IMR-90 (cell line): ENCODE results near the gene TNRC6A. TPM values are rescaled to one million over a fixed set of nuclear protein-coding genes. Genes with fewer than 3 reads are reported as not detected.

ENCODE experiments used
- ATAC-seq: fragments of 200-7000 bp; cut with Tn5 transposase; 2 replicates; pipeline ENCODE4 v1.9.1; 2020; ENCODE audit warnings: low read depth, mild to moderate bottlenecking, moderate library complexity
- BruUV-seq: library from RNA; stranded (reverse); fragments of 400-500 nt; replicated peaks from 2 replicates; lab custom pipeline; 2021; lab: Mats Ljungman, UMichigan
- CTCF ChIA-PET: fragments of 300-600 bp; formaldehyde crosslinking; extraction: SDS; loops from one replicate; lab custom pipeline; 2021; ENCODE audit warnings: antibody characterized with exemption; lab: Yijun Ruan, JAX
- POLR2A ChIA-PET: fragments of 300-600 bp; sonication (Branson Sonifier 250); formaldehyde crosslinking; loops from one replicate; lab custom pipeline; 2022; ENCODE audit warnings: antibody characterized with exemption; ENCODE audit not compliant: unreplicated experiment; lab: Charles Lee
- DNase-seq: peaks from one replicate; pipeline ENCODE4 v3.0.0; 2013
- H2AFZ ChIP-seq: replicated peaks from 2 replicates; pipeline ENCODE3; 2013; ENCODE audit warnings: low read length, mild to moderate bottlenecking; ENCODE audit not compliant: poor library complexity
- H2AK5ac ChIP-seq: 2 replicates; pipeline ENCODE4 v1.6.1; 2013; ENCODE audit warnings: low read depth, low read length, inconsistent platforms
- H2AK9ac ChIP-seq: replicated peaks from 2 replicates; pipeline ENCODE3; 2013; ENCODE audit warnings: mild to moderate bottlenecking, low read depth, low read length, moderate library complexity; ENCODE audit not compliant: poor library complexity
- H2BK120ac ChIP-seq: 2 replicates; pipeline ENCODE4 v1.6.1; 2013; ENCODE audit warnings: low read depth, low read length, inconsistent platforms
- H2BK15ac ChIP-seq: 3 replicates; pipeline ENCODE4 v1.6.1; 2013; ENCODE audit warnings: low read depth, low read length, inconsistent platforms
- H2BK20ac ChIP-seq: 2 replicates; pipeline ENCODE4 v1.6.1; 2013; ENCODE audit warnings: low read depth, mild to moderate bottlenecking, inconsistent platforms, low read length, moderate library complexity
- H2BK5ac ChIP-seq: 2 replicates; pipeline ENCODE4 v1.6.1; 2013; ENCODE audit warnings: mild to moderate bottlenecking, low read depth, low read length, inconsistent platforms; ENCODE audit not compliant: poor library complexity, severe bottlenecking
- H3K14ac ChIP-seq: replicated peaks from 2 replicates; pipeline ENCODE4 v1.6.1; 2013; ENCODE audit warnings: low read depth, low read length, inconsistent platforms
- H3K18ac ChIP-seq: 2 replicates; pipeline ENCODE4 v1.6.1; 2013; ENCODE audit warnings: low read depth, low read length, control low read depth
- H3K23ac ChIP-seq: 2 replicates; pipeline ENCODE4 v1.6.1; 2013; ENCODE audit warnings: low read depth, low read length, inconsistent platforms
- H3K27ac ChIP-seq: 2 replicates; pipeline ENCODE4 v1.5.1; 2013; ENCODE audit warnings: mild to moderate bottlenecking, control low read depth, low read length; ENCODE audit not compliant: insufficient read depth
- H3K27me3 ChIP-seq: 2 replicates; pipeline ENCODE4 v1.6.1; 2013; ENCODE audit warnings: low read length; ENCODE audit not compliant: control insufficient read depth, insufficient read depth
- H3K36me3 ChIP-seq: 2 replicates; pipeline ENCODE4 v1.6.1; 2013; ENCODE audit warnings: low read length, mixed read lengths; ENCODE audit not compliant: control insufficient read depth, insufficient read depth
- H3K4ac ChIP-seq: 2 replicates; pipeline ENCODE4 v1.6.1; 2013; ENCODE audit warnings: low read depth, low read length, inconsistent platforms
- H3K4me1 ChIP-seq: 2 replicates; pipeline ENCODE4 v1.6.1; 2013; ENCODE audit warnings: low read length, mixed read lengths; ENCODE audit not compliant: control insufficient read depth, insufficient read depth
- H3K4me2 ChIP-seq: 2 replicates; pipeline ENCODE4 v1.6.1; 2013; ENCODE audit warnings: low read depth, mild to moderate bottlenecking, control low read depth, low read length, moderate library complexity
- H3K4me3 ChIP-seq: 2 replicates; pipeline ENCODE4 v1.5.1; 2013; ENCODE audit warnings: low read depth, mild to moderate bottlenecking, control low read depth, low read length, moderate library complexity; ENCODE audit not compliant: insufficient read depth
- H3K56ac ChIP-seq: 2 replicates; pipeline ENCODE4 v1.6.1; 2013; ENCODE audit warnings: low read length, inconsistent platforms; ENCODE audit not compliant: insufficient read depth; ENCODE audit errors: extremely low read depth
- H3K79me1 ChIP-seq, 2 experiments: 2 replicates each; pipeline ENCODE4 v1.6.1; 2013; ENCODE audit warnings: low read length in 2 of 2, inconsistent platforms in 1 of 2, low read depth in 1 of 2
- H3K9ac ChIP-seq: 2 replicates; pipeline ENCODE4 v1.6.1; 2013; ENCODE audit warnings: low read depth, low read length, control low read depth
- H3K9me1 ChIP-seq: 2 replicates; pipeline ENCODE4 v1.6.1; 2013; ENCODE audit warnings: low read length, inconsistent platforms; ENCODE audit not compliant: insufficient read depth
- H3K9me3 ChIP-seq: 2 replicates; pipeline ENCODE4 v1.6.1; 2013; ENCODE audit warnings: low read length; ENCODE audit not compliant: control insufficient read depth, insufficient read depth
- H4K20me1 ChIP-seq: 2 replicates; pipeline ENCODE4 v1.6.1; 2013; ENCODE audit warnings: low read length, inconsistent platforms; ENCODE audit not compliant: insufficient read depth
- H4K5ac ChIP-seq: 2 replicates; pipeline ENCODE4 v1.6.1; 2013; ENCODE audit warnings: mild to moderate bottlenecking, low read depth, low read length, control low read depth
- H4K8ac ChIP-seq, 2 experiments: 2 replicates each; pipeline ENCODE4 v1.6.1; 2013; ENCODE audit warnings: low read depth in 2 of 2, low read length in 2 of 2, control low read depth in 1 of 2, inconsistent platforms in 1 of 2
- H4K91ac ChIP-seq: 2 replicates; pipeline ENCODE4 v1.6.1; 2013; ENCODE audit warnings: low read depth, low read length, inconsistent platforms; ENCODE audit not compliant: insufficient read depth
- CTCF ChIP-seq: conservative IDR thresholded peaks from 2 replicates; pipeline ENCODE4 v1.5.1; 2012; ENCODE audit warnings: mild to moderate bottlenecking, low read depth, low read length, improper control_type of control experiment
- MAZ ChIP-seq: IDR thresholded peaks from 2 replicates; pipeline ENCODE4 v1.6.1; 2012; ENCODE audit warnings: low read depth, mild to moderate bottlenecking, low read length, improper control_type of control experiment, moderate library complexity, borderline replicate concordance
- MXI1 ChIP-seq: IDR thresholded peaks from 2 replicates; pipeline ENCODE4 v1.6.1; 2012; ENCODE audit warnings: low read depth, mild to moderate bottlenecking, low read length, moderate library complexity, borderline replicate concordance
- NFE2L2 ChIP-seq: fragments of 150-350 bp; IDR thresholded peaks from 2 replicates; pipeline ENCODE4 v1.6.1; 2016; ENCODE audit warnings: low read depth, mild to moderate bottlenecking, low read length
- RFX5 ChIP-seq: IDR thresholded peaks from 2 replicates; pipeline ENCODE4 v1.8.0; 2012; ENCODE audit warnings: low read depth, mild to moderate bottlenecking, low read length, moderate library complexity
- SMC3 ChIP-seq: fragments of 150-350 bp; IDR thresholded peaks from 2 replicates; pipeline ENCODE4 v1.6.1; 2016; ENCODE audit warnings: low read depth, mild to moderate bottlenecking, antibody characterized with exemption, low read length, moderate library complexity
- WGBS, 2 experiments: methylation state at CpG; one replicate each; pipeline versions ENCODE4 v1.1.5 to v1.1.7; 2013; ENCODE audit warnings: missing lambda C conversion rate in 2 of 2; ENCODE audit not compliant: insufficient read length in 1 of 2; ENCODE audit errors: extremely low coverage in 2 of 2; 5-methylcytosine and 5-hydroxymethylcytosine counted together
- dilution Hi-C: fragments of 300-500 bp; cut with HindIII; formaldehyde crosslinking; loops from one replicate; pipeline ENCODE4 v1.14.3; 2018; ENCODE audit warnings: low sequenced_read_pairs; ENCODE audit not compliant: unreplicated experiment
- in situ Hi-C: fragments of 300-500 bp; cut with MboI; formaldehyde crosslinking; loops from 3 replicates; pipeline ENCODE4 v1.14.3; 2019; ENCODE audit warnings: low sequenced_read_pairs, inconsistent platforms, mixed read lengths
- intact Hi-C: fragments of 100-400 bp; cut with micrococcal nuclease; formaldehyde crosslinking; loops from 2 replicates; pipeline ENCODE4 v1.10.0; 2022
- polyA plus RNA-seq, 3 experiments: library from polyadenylated mRNA; depleted of rRNA; stranded (reverse); fragments of >200 nt; gene quantifications; 2 replicates each; pipeline ENCODE4 v1.2.3, GENCODE V29; 2012; ENCODE audit warnings: low replicate concordance in 1 of 3
- total RNA-seq: library from RNA; depleted of rRNA; stranded (reverse); fragments of >200 nt; gene quantifications from 2 replicates; pipeline ENCODE4 v1.2.3, GENCODE V29; 2012

The TNRC6A gene
- total and polyA plus RNA-seq, 2 of the 4 experiments (the other 2 are of a cell fraction) = 32.4 to 42.3 TPM

- peaks cover 5% of the 10 kb centered on the region for H3K9me3 ChIP-seq
- WGBS, 2 experiments = no CpG with 5 or more reads among the region's 3 CpGs
- H3K9me1 ChIP-seq = no peaks in the 10 kb centered on the region
- H3K18ac ChIP-seq = no peak overlapping the region
- H2BK5ac ChIP-seq = no peak overlapping the region
- no peak overlapping the region for H2BK15ac ChIP-seq
- no peak overlapping the region for H3K9ac ChIP-seq
- H3K36me3 ChIP-seq = no peaks in the 10 kb centered on the region
- H3K23ac ChIP-seq = no peak overlapping the region
- no peaks in the 10 kb centered on the region for H4K20me1 ChIP-seq
- H4K91ac ChIP-seq = no peak overlapping the region
- no peak overlapping the region for H3K4ac ChIP-seq
- in situ Hi-C loops = no loop called here
- no peak overlapping the region for H2BK20ac ChIP-seq
- no peak overlapping the region for H3K4me3 ChIP-seq
- no peak overlapping the region for H3K56ac ChIP-seq
- no peak overlapping the region for H4K8ac ChIP-seq
- CTCF ChIA-PET = no interaction called here
- H4K5ac ChIP-seq = no peak overlapping the region
- H3K79me1 ChIP-seq = no peaks in the 10 kb centered on the region
- intact Hi-C loops = no loop called here
- H3K27me3 ChIP-seq = peaks cover 5% of the 10 kb centered on the region
- no peak overlapping the region for H2AK9ac ChIP-seq
- no peak overlapping the region for H3K14ac ChIP-seq
- no peaks in the 10 kb centered on the region for H3K4me1 ChIP-seq
- no peak overlapping the region for H3K4me2 ChIP-seq
- ATAC-seq (no peak), DNase-seq (no peak)
- dilution Hi-C loops = no loop called here
- BruUV-seq = no TSS peak
- no peak overlapping the region for H2BK120ac ChIP-seq
- POLR2A ChIA-PET = no interaction called here
- no peak for TF ChIP-seq SMC3
- no peak for TF ChIP-seq CTCF
- no peak for TF ChIP-seq MAZ
- no peak for TF ChIP-seq MXI1
- no peak for TF ChIP-seq RFX5
- no peak for TF ChIP-seq NFE2L2
- no peak overlapping the region for H2AK5ac ChIP-seq
- no peak overlapping the region for H2AFZ ChIP-seq
- no peak overlapping the region for H3K27ac ChIP-seq
These were observed 134.4 kb downstream of the TNRC6A start for GRCh38 chr16:24863582-24864437.
